Skeletal muscle satellite cell (primary cell): ENCODE results near the gene CD82.

Experiments
- H3K27me3 ChIP-seq: 2 replicates; pipeline ENCODE4 v1.7.0; 2013; ENCODE audit warnings: low read length; ENCODE audit not compliant: control insufficient read depth, insufficient read depth
- H3K36me3 ChIP-seq: 2 replicates; pipeline ENCODE4 v1.7.0; 2013; ENCODE audit warnings: mild to moderate bottlenecking, control low read depth, low read length; ENCODE audit not compliant: insufficient read depth
- H3K4me1 ChIP-seq: 2 replicates; pipeline ENCODE4 v1.7.0; 2013; ENCODE audit warnings: low read length; ENCODE audit not compliant: control insufficient read depth, insufficient read depth
- H3K4me2 ChIP-seq: 2 replicates; pipeline ENCODE4 v1.7.0; 2013; ENCODE audit warnings: mild to moderate bottlenecking, low read length
- H3K4me3 ChIP-seq: 2 replicates; pipeline ENCODE4 v1.7.0; 2013; ENCODE audit warnings: low read length
- H3K9ac ChIP-seq: 2 replicates; pipeline ENCODE4 v1.7.0; 2013; ENCODE audit warnings: mild to moderate bottlenecking, low read depth, low read length, moderate library complexity
- H3K9me3 ChIP-seq: replicated peaks from 2 replicates; pipeline ENCODE4 v1.7.0; 2013; ENCODE audit warnings: mild to moderate bottlenecking, control low read depth, low read length

The CD82 gene

DNA sequence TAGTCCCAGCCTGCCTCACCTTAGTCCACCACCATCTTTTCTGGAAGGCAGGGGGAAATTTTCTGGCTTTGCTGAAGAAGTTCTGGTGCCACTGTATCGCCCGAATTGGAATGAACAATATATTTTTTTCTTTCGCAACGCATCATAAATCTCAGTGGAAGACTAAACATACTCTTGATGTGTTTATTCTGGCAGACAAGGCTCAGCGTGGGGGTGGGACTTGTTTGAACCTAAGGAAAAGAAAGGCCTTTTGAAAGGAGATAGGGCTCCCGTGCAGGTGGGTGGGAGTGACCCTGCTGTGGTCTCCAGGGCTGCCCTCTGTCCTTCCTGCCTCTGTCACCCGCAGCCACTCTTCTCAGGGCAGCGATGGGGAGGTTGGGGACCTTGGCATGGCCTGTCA is 42.5 kb downstream of the CD82 start:
- H3K9ac ChIP-seq = no peak overlapping the region
- no peaks in the 10 kb centered on the region for H3K27me3 ChIP-seq
- H3K9me3 ChIP-seq = no peaks in the 10 kb centered on the region
- no peak overlapping the region for H3K4me3 ChIP-seq
- H3K36me3 ChIP-seq = peaks cover 24% of the 10 kb centered on the region
- peaks cover 38% of the 10 kb centered on the region for H3K4me1 ChIP-seq
- peak overlapping the region; percentile 40 for H3K4me2 ChIP-seq

DNA sequence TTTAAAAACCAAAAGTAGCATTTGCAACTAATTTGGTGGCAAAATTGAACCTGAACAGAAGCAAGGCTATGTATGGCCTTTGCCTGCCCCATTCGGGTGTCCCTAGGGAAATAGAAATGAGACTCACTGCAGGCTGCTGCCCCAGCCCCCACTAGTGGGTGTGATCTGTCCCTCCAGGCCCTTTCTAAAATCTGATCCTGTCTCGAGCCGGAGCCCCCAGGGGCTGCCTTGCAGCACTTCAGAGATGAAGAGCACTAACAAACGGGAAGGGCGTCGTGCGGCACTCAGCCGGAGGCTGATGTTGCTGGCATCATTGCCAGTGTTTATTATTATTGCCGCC is 43.2 kb downstream of the CD82 start:
- no peaks in the 10 kb centered on the region for H3K9me3 ChIP-seq
- H3K9ac ChIP-seq = no peak overlapping the region
- H3K4me3 ChIP-seq = no peak overlapping the region
- H3K36me3 ChIP-seq = peaks cover 24% of the 10 kb centered on the region
- H3K4me1 ChIP-seq = peaks cover 37% of the 10 kb centered on the region
- no peak overlapping the region for H3K4me2 ChIP-seq
- no peaks in the 10 kb centered on the region for H3K27me3 ChIP-seq

DNA sequence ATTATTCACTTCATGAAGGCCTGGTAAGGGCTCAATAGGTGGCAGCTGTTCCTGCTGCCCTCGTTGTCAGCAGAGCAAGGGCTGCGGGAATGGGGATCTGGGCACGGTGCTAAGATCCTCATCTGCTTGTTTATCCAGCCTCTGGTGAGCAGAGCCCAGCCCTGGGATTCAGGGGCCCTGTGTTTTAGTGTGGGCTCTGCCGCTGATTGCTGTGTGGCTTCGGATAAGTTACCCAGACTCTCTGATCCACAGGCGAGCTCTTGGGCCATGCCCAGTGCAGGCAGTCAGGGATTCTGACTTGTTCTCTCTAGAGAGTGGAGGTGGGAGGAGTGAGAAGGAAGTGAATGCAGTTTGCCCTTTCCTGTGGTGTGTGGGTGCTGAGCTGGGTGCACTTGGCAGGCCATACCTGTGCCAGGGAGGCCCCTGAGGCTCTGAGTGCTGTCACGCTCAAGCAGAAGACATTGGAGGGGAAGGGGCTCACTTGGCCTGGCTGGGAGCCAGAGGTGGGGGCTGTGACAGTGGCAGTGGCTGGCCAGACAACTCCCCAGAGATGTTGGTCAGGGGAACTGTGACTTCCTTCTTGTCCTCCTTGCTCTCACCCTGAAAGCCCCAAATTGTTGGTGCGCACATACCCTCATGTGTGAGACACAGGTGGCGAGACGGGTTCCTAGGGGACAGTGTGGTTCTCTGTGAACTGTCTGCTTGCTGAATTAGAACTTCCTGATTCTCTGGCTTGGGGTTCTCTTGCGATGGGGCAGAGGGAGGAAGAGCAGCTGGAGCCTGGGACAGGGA is 43.7 kb downstream of the CD82 start:
- no peak overlapping the region for H3K4me2 ChIP-seq
- peaks cover 31% of the 10 kb centered on the region for H3K4me1 ChIP-seq
- no peak overlapping the region for H3K4me3 ChIP-seq
- H3K9ac ChIP-seq = no peak overlapping the region
- H3K36me3 ChIP-seq = peaks cover 24% of the 10 kb centered on the region
- H3K9me3 ChIP-seq = no peaks in the 10 kb centered on the region
- no peaks in the 10 kb centered on the region for H3K27me3 ChIP-seq

DNA sequence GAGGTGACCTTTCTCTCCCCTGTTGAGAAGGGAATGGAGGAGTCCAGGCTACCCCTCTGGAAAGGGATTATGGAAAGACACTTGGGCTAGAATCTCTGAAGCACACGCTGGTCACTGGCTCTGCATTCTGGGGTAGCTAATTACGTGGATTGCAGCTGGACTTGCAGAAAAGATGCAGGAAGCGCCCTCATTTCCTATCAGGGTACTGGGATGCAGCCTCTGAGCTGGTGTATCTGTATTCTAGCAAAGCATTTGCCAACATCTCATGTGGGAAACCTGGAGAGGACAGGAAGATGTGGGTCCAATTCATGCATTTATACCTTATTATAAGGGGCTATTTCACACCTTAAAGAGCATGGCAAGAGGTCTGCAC is 44.3 kb downstream of the CD82 start:
- no peaks in the 10 kb centered on the region for H3K9me3 ChIP-seq
- H3K4me3 ChIP-seq = no peak overlapping the region
- no peak overlapping the region for H3K4me2 ChIP-seq
- H3K9ac ChIP-seq = no peak overlapping the region
- H3K36me3 ChIP-seq = peaks cover 24% of the 10 kb centered on the region
- H3K4me1 ChIP-seq = peaks cover 27% of the 10 kb centered on the region
- H3K27me3 ChIP-seq = no peaks in the 10 kb centered on the region

DNA sequence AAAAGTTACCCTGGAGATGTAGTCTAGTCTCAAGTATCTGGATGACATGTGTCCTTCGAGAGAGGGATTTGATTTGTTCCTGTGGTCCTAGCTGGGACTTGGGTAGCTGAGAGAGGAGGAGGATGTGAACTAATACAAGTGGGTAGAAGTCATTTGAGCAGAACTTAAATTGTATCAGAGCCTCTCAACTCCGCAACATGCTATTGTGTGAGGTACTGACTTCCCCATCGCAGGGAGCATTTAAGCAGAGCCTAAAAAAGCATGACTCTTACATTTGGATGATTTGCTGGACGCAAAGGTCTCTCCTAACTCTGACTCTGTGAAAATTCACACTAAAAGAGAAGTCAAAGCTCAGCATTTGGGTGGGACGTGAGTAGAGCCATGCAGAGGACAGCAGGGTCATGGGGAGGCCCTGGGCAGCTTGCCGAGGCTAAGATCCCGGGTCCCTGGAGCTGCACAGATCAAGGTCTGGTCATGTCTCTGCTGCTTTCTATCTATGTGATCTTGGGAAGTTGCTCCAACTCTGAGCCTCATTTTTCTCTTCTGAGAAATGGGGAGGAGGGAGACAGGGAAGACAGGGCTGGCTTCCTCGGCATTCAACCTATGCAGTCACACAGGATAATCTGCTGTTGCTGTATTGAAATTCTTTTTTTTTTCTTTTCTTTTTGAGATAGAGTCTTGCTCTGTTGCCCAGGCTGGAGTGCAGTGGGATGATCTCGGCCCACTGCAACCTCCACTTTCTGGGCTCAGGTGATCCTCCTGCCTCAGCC is 44.9 kb downstream of the CD82 start:
- Histone ChIP-seq H3K4me2 (no peak overlapping the region), H3K9me3 (no peaks in the 10 kb centered on the region), H3K27me3 (no peaks in the 10 kb centered on the region), H3K4me1 (peaks cover 27% of the 10 kb centered on the region), H3K9ac (no peak overlapping the region), H3K4me3 (no peak overlapping the region), H3K36me3 (peaks cover 21% of the 10 kb centered on the region)

DNA sequence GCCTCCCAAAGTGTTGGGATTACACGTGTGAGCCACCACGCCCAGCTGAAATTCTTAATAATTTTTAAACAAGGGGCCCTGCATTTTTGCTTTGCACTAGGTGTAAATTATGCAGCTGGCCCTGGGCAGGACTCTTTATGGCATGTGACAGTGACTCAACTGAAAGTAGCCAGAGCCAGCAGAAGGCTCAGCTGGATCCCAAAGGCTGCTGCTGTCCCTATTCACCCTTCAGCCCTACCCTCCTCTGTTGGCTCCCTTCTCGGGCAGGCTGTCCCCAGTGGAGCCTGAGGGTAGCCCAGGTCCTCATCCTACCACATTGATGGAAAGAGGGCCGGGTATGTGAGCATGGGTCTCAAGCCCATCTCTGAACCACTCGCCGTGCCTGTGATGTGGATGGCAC is 45.6 kb downstream of the CD82 start:
- no peaks in the 10 kb centered on the region for H3K27me3 ChIP-seq
- peaks cover 27% of the 10 kb centered on the region for H3K4me1 ChIP-seq
- peaks cover 20% of the 10 kb centered on the region for H3K36me3 ChIP-seq
- no peak overlapping the region for H3K9ac ChIP-seq
- no peaks in the 10 kb centered on the region for H3K9me3 ChIP-seq
- H3K4me2 ChIP-seq = no peak overlapping the region
- H3K4me3 ChIP-seq = no peak overlapping the region

DNA sequence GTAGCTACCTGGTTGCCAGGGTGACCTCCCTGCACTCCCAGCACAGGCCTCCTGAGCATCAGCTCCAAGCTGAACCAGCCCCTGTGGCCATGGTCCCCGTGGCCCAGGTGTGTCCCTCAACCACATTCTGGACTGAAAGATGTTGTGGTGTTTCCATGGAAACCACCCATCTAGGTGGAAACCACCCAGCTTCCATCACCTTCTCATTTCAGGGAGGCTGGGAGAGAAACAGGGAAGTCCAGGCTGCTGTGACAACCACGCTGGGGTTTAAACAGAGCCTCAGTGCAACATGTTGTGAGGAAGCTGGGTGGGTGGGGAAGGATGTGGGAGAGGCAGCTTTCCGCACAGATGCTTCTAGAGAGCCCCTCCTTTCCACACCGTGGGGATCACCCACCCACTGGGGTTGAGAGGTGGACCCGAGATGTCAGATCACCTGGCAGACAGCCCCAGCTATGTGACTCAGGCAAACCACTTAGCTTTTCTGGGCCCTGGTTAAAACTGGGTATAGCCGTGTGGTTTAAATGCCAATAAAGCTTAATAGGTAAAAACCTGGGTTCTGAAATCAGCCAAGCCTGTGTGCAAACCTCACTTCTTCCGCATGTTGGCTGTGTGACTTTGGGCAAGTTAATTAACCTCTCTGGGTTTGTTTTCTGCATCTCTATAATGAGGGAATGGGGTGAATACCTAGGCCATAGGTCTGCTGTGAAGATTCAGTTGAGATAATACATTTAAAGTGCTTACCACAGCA is 46.4 kb downstream of the CD82 start:
- Histone ChIP-seq H3K27me3 (no peaks in the 10 kb centered on the region), H3K4me2 (no peak overlapping the region), H3K9me3 (no peaks in the 10 kb centered on the region), H3K9ac (no peak overlapping the region), H3K36me3 (peaks cover 19% of the 10 kb centered on the region), H3K4me3 (no peak overlapping the region), H3K4me1 (peaks cover 25% of the 10 kb centered on the region)

DNA sequence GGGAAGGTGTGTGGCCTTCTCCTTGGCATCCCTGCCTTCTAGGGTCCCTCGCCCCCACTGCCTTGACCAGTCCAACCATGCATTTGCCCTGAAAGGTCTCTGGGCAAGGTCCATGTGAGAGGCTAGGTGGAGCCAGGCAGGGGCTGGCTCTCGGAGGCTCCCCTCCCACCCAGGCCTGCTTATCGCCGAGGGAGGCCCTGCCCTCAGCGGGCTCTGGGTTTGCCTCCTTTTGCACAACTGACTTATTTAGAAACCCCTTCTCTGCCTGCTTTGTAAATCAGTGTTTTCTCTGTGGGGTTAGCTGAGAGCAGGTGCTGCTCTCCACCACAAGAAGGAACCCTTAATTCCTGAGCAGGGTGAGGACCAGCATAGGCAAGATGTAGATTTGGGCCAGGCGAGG is 47.7 kb downstream of the CD82 start:
- no peaks in the 10 kb centered on the region for H3K27me3 ChIP-seq
- H3K36me3 ChIP-seq = peaks cover 22% of the 10 kb centered on the region
- H3K4me1 ChIP-seq = peaks cover 12% of the 10 kb centered on the region

DNA sequence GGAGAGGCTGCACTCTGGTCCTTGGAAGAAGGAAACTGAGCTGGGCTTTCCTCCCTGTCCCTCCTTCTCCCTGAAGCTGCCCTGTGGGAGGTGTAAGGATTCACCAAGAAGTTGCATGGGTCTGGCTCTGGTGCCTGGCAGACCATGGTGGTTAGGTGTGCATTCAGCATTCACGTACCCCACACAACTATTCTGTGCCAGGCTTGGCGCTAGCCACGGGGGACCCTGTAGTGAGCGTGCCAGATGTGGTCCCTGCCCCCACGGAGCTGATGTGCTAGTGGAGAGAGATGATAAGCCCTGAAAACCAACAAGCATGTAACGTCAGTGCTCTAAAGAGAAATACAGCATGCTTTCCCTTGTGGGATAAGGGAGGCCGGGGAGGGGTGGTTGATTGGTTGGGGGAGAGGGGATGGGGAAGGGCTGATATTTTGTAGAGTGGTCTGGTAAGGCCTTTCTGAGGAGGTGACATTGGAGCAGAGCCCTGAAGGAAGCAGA is 48.9 kb downstream of the CD82 start:
- peaks cover 21% of the 10 kb centered on the region for H3K36me3 ChIP-seq
- no peak overlapping the region for H3K9ac ChIP-seq
- H3K27me3 ChIP-seq = no peaks in the 10 kb centered on the region
- no peak overlapping the region for H3K4me2 ChIP-seq
- peaks cover under 1% of the 10 kb centered on the region for H3K4me1 ChIP-seq
- H3K4me3 ChIP-seq = no peak overlapping the region
- H3K9me3 ChIP-seq = no peaks in the 10 kb centered on the region

More for the DNA sequence above, 47.7 kb downstream of the CD82 start:
- H3K4me2 ChIP-seq = no peak overlapping the region
- H3K9me3 ChIP-seq = no peaks in the 10 kb centered on the region
- no peak overlapping the region for H3K4me3 ChIP-seq
- no peak overlapping the region for H3K9ac ChIP-seq

DNA sequence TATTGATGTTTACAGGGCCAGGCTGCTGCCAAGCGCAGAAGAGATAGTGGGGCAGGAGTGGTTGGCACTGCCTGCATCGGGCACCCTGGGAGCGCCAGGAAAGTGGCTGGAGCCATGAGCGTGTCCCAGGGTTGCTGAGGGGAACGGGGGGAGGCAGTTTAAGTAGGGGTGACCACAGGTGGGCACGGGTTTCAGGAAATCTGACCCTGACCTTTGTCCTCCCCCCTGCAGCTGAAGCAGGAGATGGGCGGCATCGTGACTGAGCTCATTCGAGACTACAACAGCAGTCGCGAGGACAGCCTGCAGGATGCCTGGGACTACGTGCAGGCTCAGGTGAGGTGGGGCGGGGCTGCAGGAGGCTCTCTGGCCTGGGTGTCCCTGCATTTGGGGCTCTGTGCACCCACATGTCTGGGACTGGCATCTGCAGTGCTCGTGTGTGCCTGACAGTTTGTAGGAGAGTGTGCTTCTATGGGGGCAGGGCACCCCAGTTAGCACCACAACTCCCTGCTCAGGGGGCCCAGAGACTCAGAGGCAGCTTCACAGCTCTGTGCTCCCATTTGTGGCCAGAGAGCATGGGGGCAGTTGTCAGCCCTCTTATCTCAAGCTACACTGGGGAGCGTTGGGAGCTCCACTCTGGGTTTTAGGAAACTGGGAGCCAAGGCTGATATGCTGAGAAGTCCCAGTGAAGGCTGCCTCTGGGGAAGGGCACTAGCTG is 49.7 kb downstream of the CD82 start:
- H3K4me1 ChIP-seq = no peaks in the 10 kb centered on the region
- no peak overlapping the region for H3K9ac ChIP-seq
- H3K9me3 ChIP-seq = no peaks in the 10 kb centered on the region
- no peaks in the 10 kb centered on the region for H3K27me3 ChIP-seq
- peaks cover 21% of the 10 kb centered on the region for H3K36me3 ChIP-seq
- H3K4me3 ChIP-seq = no peak overlapping the region
- no peak overlapping the region for H3K4me2 ChIP-seq
